ENCODE data around the gene HCN3. TPM values are rescaled to one million over a fixed set of nuclear protein-coding genes. Genes with fewer than 3 reads are reported as not detected.

The HCN3 gene
- total and polyA plus RNA-seq, 2 of the 13 experiments (the other 11 are each of a cell fraction or from before 2014, with no cell fraction given), result 2.4 to 10.2 TPM

- TF ChIP-seq ZBTB34 (CRISPR knock-in tag; IDR thresholded peaks at IDR 0.05), result peak; percentile 51; the same call in 1 of the 2 replicates
- TF ChIP-seq RBFOX2 (IDR thresholded peaks at IDR 0.05; ENCODE audit: low read depth, low read length), result peak; percentile 48
- 0 out of 2 replicates have a peak, but pooled peaks have one; percentile 46 for TF ChIP-seq ZHX2 (IDR thresholded peaks at IDR 0.05; ENCODE audit: low read depth)
- TF ChIP-seq ZHX2 (CRISPR knock-in tag; IDR thresholded peaks at IDR 0.05; ENCODE audit: borderline replicate concordance), result no peak; the same call in 1 of the 2 replicates
- TF ChIP-seq MLX (CRISPR knock-in tag; IDR thresholded peaks at IDR 0.05), result 0 out of 2 replicates have a peak, but pooled peaks have one; percentile 5
- TF ChIP-seq RFXANK (CRISPR knock-in tag; IDR thresholded peaks at IDR 0.05), result no peak
- TF ChIP-seq PHF21A (CRISPR knock-in tag; IDR thresholded peaks at IDR 0.05), result peak; percentile 67; the same call in 1 of the 2 replicates
- TF ChIP-seq RXRB (CRISPR knock-in tag; IDR thresholded peaks at IDR 0.05; ENCODE audit: borderline replicate concordance), result peak; percentile 46; the same call in 1 of the 2 replicates
- TF ChIP-seq MAZ (IDR thresholded peaks at IDR 0.05; ENCODE audit: borderline replicate concordance, low read depth, low read length), result peak; percentile 38; the same call in 1 of the 2 replicates
- TF ChIP-seq MAZ (CRISPR knock-in tag; IDR thresholded peaks at IDR 0.05; ENCODE audit: low read depth), result peak; percentile 41; the same call in 1 of the 2 replicates
- TF ChIP-seq SP4 (CRISPR knock-in tag; IDR thresholded peaks at IDR 0.05), result peak; percentile 68
- peak; percentile 54; the same call in 1 of the 2 replicates for TF ChIP-seq RFXAP (CRISPR knock-in tag; IDR thresholded peaks at IDR 0.05; ENCODE audit: borderline replicate concordance)
- peak; percentile 76 for TF ChIP-seq SMC3 (IDR thresholded peaks at IDR 0.05; ENCODE audit: low read length)
- TF ChIP-seq ZNF275 (CRISPR knock-in tag; IDR thresholded peaks at IDR 0.05; ENCODE audit: borderline replicate concordance), result 0 out of 2 replicates have a peak, but pooled peaks have one; percentile 24
- TF ChIP-seq HDAC2 (CRISPR knock-in tag; IDR thresholded peaks at IDR 0.05), result peak; percentile 26; the same call in 1 of the 2 replicates
- peak; percentile 86 for TF ChIP-seq YY1 (IDR thresholded peaks at IDR 0.05; ENCODE audit: insufficient read depth, insufficient replicate concordance, low read depth, low read length)
- TF ChIP-seq DRAP1 (CRISPR knock-in tag; IDR thresholded peaks at IDR 0.05), result peak; percentile 10; the same call in 1 of the 2 replicates
These were observed 26.4 kb upstream of the HCN3 start (continued) for GRCh38 chr1:155250633-155251449.
